GM12873 (cell line): Measurements from ENCODE around the gene GAGE12J.
"Not testable (repeated sequence)": the region's sequence is repeated elsewhere in the genome, so short reads cannot be mapped to it uniquely, and the experiment has no call there.

Experiments used
- TF ChIP-seq, protein P1 (sequence below): IDR thresholded peaks from 2 replicates; pipeline ENCODE4 v1.5.1; 2012; ENCODE audit warnings: low read depth, mild to moderate bottlenecking, moderate library complexity, low read length, control low read depth; ENCODE audit not compliant: insufficient read depth; ENCODE audit errors: missing control alignments

The GAGE12J gene, protein sequence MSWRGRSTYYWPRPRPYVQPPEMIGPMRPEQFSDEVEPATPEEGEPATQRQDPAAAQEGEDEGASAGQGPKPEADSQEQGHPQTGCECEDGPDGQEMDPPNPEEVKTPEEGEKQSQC

DNA sequence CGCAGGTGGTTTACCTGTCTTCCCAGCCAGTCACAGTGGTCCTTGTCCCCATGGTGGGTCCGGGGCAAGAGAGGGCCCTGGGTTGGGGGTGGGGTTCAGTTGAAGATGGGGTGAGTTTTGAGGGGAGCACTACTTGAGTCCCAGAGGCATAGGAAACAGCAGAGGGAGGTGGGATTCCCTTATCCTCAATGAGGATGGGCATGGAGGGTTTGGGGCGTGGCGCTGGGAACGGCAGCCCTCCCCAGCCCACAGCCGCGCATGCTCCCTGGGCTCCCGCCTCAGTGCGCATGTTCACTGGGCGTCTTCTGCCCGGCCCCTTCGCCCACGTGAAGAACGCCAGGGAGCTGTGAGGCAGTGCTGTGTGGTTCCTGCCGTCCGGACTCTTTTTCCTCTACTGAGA lies at the start of gene GAGE12J:
TSS of gene GAGE12J (plus strand) at position 301 of the 400 bp plus-strand sequence. CDS start 1,157 bp downstream, outside the sequence.
- TF ChIP-seq, protein P1, sequence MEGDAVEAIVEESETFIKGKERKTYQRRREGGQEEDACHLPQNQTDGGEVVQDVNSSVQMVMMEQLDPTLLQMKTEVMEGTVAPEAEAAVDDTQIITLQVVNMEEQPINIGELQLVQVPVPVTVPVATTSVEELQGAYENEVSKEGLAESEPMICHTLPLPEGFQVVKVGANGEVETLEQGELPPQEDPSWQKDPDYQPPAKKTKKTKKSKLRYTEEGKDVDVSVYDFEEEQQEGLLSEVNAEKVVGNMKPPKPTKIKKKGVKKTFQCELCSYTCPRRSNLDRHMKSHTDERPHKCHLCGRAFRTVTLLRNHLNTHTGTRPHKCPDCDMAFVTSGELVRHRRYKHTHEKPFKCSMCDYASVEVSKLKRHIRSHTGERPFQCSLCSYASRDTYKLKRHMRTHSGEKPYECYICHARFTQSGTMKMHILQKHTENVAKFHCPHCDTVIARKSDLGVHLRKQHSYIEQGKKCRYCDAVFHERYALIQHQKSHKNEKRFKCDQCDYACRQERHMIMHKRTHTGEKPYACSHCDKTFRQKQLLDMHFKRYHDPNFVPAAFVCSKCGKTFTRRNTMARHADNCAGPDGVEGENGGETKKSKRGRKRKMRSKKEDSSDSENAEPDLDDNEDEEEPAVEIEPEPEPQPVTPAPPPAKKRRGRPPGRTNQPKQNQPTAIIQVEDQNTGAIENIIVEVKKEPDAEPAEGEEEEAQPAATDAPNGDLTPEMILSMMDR = not testable (repeated sequence)

DNA sequence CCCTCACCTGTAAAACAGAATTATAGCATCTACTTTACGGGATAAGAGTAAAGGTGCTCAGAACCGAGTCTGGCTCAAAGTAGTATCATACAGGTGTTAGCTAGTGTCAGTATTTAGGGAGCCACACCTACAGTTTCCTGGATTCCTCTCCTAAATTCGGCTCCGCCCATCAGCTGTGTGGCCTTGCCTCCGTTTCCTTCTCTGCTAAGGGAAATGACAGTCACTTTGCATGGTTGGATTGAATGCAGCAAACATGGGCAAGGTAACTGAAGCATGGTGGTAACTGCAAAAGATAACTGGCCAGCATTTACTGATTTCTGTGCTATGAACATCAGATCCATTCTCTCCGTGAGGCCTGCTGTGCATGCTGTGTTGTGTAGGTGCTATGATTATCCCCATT lies 49.4 kb upstream of the GAGE12J start:
- TF ChIP-seq, protein P1 = no peak

DNA sequence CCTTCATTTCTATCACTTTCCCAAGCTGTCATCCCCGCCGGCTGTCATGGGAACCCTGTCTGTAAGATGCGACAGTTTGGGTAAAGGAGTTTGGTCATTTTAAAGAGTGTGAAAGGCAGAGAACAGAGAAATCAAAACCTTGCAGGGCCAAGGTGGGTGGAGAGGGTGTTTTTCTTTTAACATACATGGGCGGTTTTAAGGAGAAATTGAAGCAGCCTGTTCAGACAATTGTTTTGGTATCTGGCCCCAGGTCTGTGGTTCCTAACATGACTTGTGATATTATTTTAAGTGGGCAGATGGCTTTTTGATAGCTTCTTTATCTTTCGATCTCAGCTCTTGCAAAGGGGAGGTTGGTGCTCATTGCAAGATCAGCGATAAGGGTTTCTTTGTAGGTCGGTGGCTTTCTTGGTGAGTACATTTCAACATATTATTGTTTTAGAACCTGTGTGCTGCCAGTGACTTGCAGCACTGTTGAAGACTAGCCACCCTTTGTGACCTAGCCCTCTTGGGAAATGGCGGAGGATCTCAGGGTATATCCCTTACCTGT lies 48.6 kb upstream of the GAGE12J start:
- TF ChIP-seq, protein P1 = no peak

DNA sequence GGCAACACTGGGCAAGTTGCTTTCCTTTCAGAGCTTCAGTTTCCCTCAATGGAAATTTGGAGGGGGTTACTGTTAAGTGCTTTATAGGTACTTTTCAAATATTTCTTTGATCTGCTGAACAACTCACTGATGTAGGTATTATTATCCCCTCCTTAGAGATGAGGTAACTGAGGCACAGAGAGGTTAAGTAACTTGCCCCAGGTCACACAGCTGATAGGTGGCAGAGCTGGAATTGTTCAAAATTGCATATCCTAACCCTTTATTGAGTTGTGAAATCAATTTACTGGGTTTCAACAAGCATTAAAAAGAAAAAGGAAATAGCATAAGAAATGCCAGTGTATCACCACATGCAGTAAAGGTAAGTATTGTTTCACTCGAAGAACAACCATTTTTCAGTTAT lies 45.6 kb upstream of the GAGE12J start:
- TF ChIP-seq, protein P1 = no peak

DNA sequence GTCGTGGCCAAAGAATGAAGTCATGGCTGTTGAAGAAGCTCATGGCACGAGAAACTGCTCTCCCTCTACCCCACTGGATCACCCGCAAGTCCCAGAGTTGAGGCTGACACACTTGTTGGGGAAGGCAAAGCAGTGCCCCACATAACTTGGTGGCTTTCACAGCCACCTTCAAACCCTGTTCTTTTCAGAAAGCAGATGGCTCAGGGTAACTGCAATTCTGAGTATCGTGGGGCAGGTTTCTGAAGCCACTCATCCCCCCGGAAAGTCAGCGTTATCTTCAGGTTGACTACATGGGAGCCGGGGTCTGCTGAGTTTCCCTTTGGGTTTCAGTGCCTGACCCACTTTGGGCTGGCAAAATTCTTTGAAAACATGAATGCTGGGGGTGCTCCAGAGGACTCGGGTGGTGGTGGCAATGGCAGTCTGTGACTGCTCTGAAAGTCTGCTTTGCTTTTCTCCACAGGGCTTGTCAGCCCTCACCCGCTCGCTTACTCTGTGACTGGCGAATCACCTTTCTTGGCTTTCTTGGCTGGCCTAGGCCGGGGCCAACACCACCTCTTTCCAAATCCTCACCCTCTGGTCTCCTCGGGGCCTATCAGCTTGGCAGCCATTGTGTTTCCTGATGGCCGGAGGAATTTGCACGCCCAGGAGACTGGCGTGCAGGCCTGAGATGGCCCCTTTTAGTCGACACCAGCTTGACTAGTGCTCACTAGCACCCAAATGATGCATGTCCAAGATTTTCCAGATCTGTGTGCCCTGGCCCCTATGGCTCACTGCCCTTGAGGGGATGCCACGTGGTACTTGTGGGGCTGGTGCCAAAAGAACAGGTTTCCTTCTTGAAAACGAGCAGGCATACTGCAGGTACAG lies 44.9 kb upstream of the GAGE12J start:
- TF ChIP-seq, protein P1 = no peak

DNA sequence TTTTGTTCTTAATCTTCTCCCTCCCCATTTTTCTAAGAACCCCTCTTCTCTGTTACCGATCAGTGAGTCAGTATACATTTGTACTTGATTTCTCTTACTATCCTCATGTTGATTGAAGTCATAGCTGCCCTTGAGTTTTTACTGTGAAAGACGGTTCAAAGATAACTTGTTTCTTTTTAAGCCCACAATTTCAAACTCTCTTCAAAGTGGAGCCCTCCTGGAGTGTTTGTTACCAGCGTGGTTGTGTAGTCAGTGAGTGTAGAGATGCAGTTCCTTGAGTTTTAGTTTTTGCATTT lies 44.4 kb upstream of the GAGE12J start:
- TF ChIP-seq, protein P1 = no peak

DNA sequence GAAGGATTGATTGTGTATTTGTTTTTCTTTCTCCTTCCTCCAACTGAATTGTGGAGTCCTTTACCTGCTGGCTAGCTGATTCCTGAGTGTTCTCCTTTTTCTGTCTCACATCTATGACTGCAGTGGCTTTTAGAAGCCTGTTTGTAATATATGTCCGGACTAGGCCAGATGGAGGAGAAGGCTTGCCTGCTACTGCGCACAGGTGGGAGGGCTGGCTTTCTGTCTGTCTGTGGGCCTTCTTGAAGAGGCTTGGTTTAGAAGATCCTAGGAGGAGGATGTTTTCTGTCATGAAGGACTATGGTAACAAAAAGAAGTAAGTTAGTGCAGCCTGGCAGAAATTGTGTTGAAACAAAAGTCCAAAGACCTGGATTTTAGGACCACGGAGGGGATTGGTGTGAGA lies 43.8 kb upstream of the GAGE12J start:
- TF ChIP-seq, protein P1 = no peak
